Body of pancreas (tissue), 4 donors: Measurements from ENCODE around the gene ZDHHC18. TPM values are rescaled to one million over a fixed set of nuclear protein-coding genes. Genes with fewer than 3 reads are reported as not detected.
"Not testable (repeated sequence)": the region's sequence is repeated elsewhere in the genome, so short reads cannot be mapped to it uniquely, and the experiment has no call there.

Source experiments
- ATAC-seq: fragments of 150-250 bp; one replicate; pipeline ENCODE4 v1.9.1; 2016
- DNase-seq, 4 donors: peaks; one replicate each; pipeline ENCODE4 v3.0.0-alpha.2; 2019
- H3K27ac ChIP-seq, 4 donors: fragments of 200-600 bp; sonication (generic); 1 replicate in 3 of 4; 2 replicates in 1 of 4; pipeline versions ENCODE4 v1.5.1 to v1.6.1; 2016 to 2019; ENCODE audit warnings: mild to moderate bottlenecking in 1 of 4, mixed read lengths in 1 of 4, moderate library complexity in 1 of 4
- H3K27me3 ChIP-seq, 2 donors: fragments of 200-600 bp; sonication (generic); one replicate each; pipeline ENCODE4 v1.6.0; 2016; ENCODE audit warnings: mild to moderate bottlenecking in 1 of 2
- H3K36me3 ChIP-seq, 2 donors: fragments of 200-600 bp; sonication (generic); replicated peaks in 1 of 2; 2 replicates each; pipeline ENCODE4 v1.5.1; 2016; ENCODE audit warnings: low read depth in 2 of 2; ENCODE audit not compliant: insufficient read depth in 1 of 2
- H3K4me1 ChIP-seq: fragments of 200-600 bp; sonication (generic); one replicate; pipeline ENCODE4 v1.6.0; 2016
- H3K4me3 ChIP-seq, 2 donors: fragments of 200-600 bp; sonication (generic); 1 replicate in 1 of 2; 2 replicates in 1 of 2; pipeline ENCODE4 v1.5.1; 2016 to 2019
- H3K9me3 ChIP-seq, 3 donors: fragments of 200-600 bp; sonication (generic); 1 replicate in 2 of 3; 2 replicates in 1 of 3; pipeline ENCODE4 v1.5.1; 2016
- CTCF ChIP-seq, 7 experiments: fragments of 450-650 bp in 4 of 7; fragments of 200-600 bp in 3 of 7; sonication (generic) in 3 of 7; IDR thresholded peaks; one replicate each; pipeline ENCODE4 v1.5.1; 2016 to 2019; ENCODE audit warnings: antibody characterized with exemption in 7 of 7
- POLR2A ChIP-seq, 3 donors: fragments of 450-650 bp; IDR thresholded peaks; one replicate each; pipeline ENCODE4 v1.6.1; 2016; ENCODE audit warnings: antibody characterized with exemption in 3 of 3, mild to moderate bottlenecking in 2 of 3
- WGBS, 2 donors: methylation state at CpG; one replicate each; pipeline ENCODE4 v1.1.5; 2017; 5-methylcytosine and 5-hydroxymethylcytosine counted together
- intact Hi-C: fragments of 100-400 bp; cut with DNase I; formaldehyde crosslinking; loops from one replicate; pipeline ENCODE4 v1.15.1; 2023
- total RNA-seq, 2 donors: library from RNA; depleted of rRNA; stranded (reverse); fragments of >200 nt; gene quantifications; one replicate each; pipeline ENCODE4 v1.1.0, GENCODE V29; 2016

ZDHHC18 gene
- total RNA-seq, 2 donors from 2014 or later, result 4.6 to 5.7 TPM

DNA sequence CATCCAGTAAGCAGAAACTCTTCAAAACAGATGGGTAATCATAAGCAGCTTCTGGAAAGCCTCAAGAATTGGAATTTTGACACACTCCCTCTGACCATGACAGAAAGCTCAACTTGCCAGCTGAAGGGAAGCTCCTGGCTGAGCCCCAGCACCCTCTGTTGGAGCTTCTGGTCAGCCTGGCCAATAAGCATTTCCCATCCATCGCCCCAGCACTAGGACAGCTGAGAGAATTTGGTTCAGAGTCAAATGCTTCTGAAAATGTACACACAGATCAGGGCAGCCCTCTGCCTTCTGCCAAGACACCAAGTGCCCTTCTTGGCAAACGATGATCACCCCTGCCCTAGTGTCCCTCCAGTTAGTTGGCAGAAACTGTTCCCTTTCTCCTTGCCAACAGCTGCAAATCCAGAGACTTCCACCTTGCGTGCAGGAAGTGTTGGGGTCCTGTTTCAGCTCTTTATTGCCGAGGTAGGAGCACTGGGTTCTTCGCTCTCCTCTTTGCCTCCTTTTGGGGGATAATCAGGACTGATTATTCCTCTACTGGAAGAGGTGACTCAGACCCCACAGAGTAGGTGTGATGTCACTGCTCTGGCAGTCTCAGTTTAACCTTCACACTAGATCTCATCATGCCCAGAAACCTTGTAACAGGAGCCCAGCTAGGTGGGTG, 26.9 kb upstream of the ZDHHC18 start:
- no peaks in the 10 kb centered on the region for H3K27me3 ChIP-seq
- intact Hi-C loops, result loop anchor here (10.0 kb wide), 1 partner anchor 125 kb away; no protein-coding TSS in a partner anchor

GRCh38 chr1:26803932-26804331, 22.6 kb upstream of the ZDHHC18 start:
- DNase-seq, H3K27ac ChIP-seq, H3K9me3 ChIP-seq, H3K36me3 ChIP-seq, H3K4me3 ChIP-seq, H3K4me1 ChIP-seq, ATAC-seq, H3K27me3 ChIP-seq, intact Hi-C loops: not testable (repeated sequence)
- WGBS, 2 donors, result 98% methylated on average over 10 of the region's 36 CpGs; no CpG with 5 or more reads in 1 of the 2 donors

More for the DNA sequence above, 26.9 kb upstream of the ZDHHC18 start:
- peak overlapping the region in 2 of 4 donors; percentile 32 to 57 for H3K27ac ChIP-seq
- no peak for TF ChIP-seq POLR2A (IDR thresholded peaks at IDR 0.05)
- no peak for TF ChIP-seq CTCF (IDR thresholded peaks at IDR 0.05)
- ATAC-seq (peak; percentile 50), DNase-seq (peak in 1 of 4 donors; percentile 28)
- H3K4me3 ChIP-seq, result no peak overlapping the region
- peaks cover 4% of the 10 kb centered on the region for H3K4me1 ChIP-seq
- 55 to 56% methylated on average over 5 of the region's 5 CpGs for WGBS, 2 donors
- no peaks in the 10 kb centered on the region for H3K9me3 ChIP-seq
- H3K36me3 ChIP-seq, result peaks cover 0 to 1% of the 10 kb centered on the region in 2 donors

DNA sequence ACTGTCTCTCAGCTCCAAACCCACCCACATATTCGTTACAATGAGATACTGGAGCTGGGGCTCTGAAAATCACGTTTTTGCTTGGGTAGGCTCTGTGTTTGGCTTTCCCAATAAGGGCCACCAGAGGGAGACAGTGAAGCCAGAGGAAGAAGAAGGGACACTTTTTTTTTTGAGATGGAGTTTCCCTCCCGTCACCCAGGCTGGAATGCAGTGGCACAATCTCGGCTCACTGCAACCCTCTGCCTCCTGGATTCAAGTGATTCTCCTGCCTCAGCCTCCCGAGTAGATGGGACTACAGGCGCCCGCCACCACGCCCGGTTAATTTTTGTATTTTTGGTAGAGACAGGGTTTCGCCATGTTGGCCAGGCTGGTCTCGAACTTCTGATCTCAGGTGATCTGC, 16.4 kb upstream of the ZDHHC18 start:
- H3K9me3 ChIP-seq, intact Hi-C loops, H3K4me3 ChIP-seq, H3K36me3 ChIP-seq, H3K27me3 ChIP-seq, H3K27ac ChIP-seq, H3K4me1 ChIP-seq: not testable (repeated sequence)
- ATAC-seq, result peak; percentile 83
- TF ChIP-seq CTCF (IDR thresholded peaks at IDR 0.05), result peak; percentile 32 to 82 (median 71)
- WGBS, 2 donors, result 48 to 51% methylated on average over 11 of the region's 11 CpGs
- peak; percentile 74 to 81 (median 76) for DNase-seq

DNA sequence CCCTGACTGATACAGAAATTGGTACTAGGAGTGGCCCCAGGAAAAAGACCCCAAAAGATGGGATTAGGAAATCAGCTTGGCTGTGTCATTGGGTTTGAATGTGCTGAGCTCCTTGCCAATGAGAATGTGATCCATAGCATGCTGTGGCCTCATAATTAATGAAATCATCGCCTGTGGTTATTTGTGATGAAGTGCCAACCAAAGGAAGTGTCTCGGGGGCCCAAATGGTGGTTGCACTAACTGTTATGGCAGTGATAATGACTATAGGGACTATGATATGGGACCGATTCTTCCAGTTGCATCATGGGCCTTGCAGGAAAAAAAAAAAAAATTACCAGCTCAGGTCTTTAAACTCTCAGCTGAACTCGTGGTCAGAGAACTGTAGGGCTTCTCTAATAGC, 15.4 kb upstream of the ZDHHC18 start:
- no peaks in the 10 kb centered on the region for H3K4me1 ChIP-seq
- no peaks in the 10 kb centered on the region for H3K27me3 ChIP-seq
- no peaks in the 10 kb centered on the region for H3K36me3 ChIP-seq
- H3K27ac ChIP-seq, result no peak overlapping the region
- DNase-seq (no peak), ATAC-seq (no peak)
- intact Hi-C loops, result no loop called here
- H3K4me3 ChIP-seq, result no peak overlapping the region
- no peaks in the 10 kb centered on the region for H3K9me3 ChIP-seq
- no peak for TF ChIP-seq CTCF (IDR thresholded peaks at IDR 0.05)
- TF ChIP-seq POLR2A (IDR thresholded peaks at IDR 0.05), result no peak
- WGBS, 2 donors, result 51 to 70% methylated on average over 4 of the region's 4 CpGs

- ATAC-seq (no peak), DNase-seq (no peak)
- TF ChIP-seq CTCF (IDR thresholded peaks at IDR 0.05) (no peak), POLR2A (IDR thresholded peaks at IDR 0.05) (no peak)
- intact Hi-C loops, result no loop called here
- Histone ChIP-seq H3K9me3 (no peaks in the 10 kb centered on the region), H3K36me3 (no peaks in the 10 kb centered on the region), H3K4me1 (no peaks in the 10 kb centered on the region), H3K4me3 (no peak overlapping the region), H3K27ac (no peak overlapping the region), H3K27me3 (no peaks in the 10 kb centered on the region)
Observed at GRCh38 chr1:26811708-26812107, 14.8 kb upstream of the ZDHHC18 start.
